WTC11 (cell line): Measurements from ENCODE around the gene TNNC2.

Experiments used
- AFF4 ChIP-seq: sonication (generic); formaldehyde crosslinking; IDR thresholded peaks from 2 replicates; pipeline ENCODE4 v1.8.1; 2023; ENCODE audit warnings: mild to moderate bottlenecking, missing genetic modification reagents, borderline replicate concordance
- CBFB ChIP-seq: sonication (generic); formaldehyde crosslinking; IDR thresholded peaks from 2 replicates; pipeline ENCODE4 v1.8.1; 2022; ENCODE audit warnings: mild to moderate bottlenecking, low read depth, missing genetic modification reagents
- E2F1 ChIP-seq: sonication (generic); formaldehyde crosslinking; IDR thresholded peaks from 2 replicates; pipeline ENCODE4 v1.8.0; 2022; ENCODE audit warnings: mild to moderate bottlenecking, missing genetic modification reagents
- E2F4 ChIP-seq: sonication (generic); formaldehyde crosslinking; IDR thresholded peaks from 2 replicates; pipeline ENCODE4 v1.8.1; 2022; ENCODE audit warnings: low read depth, mild to moderate bottlenecking, moderate library complexity, missing genetic modification reagents, borderline replicate concordance
- GRHL2 ChIP-seq: fragments of 250-450 bp; sonication (Bioruptor Pico); IDR thresholded peaks from 2 replicates; pipeline ENCODE4 v1.8.0; 2022; ENCODE audit warnings: mild to moderate bottlenecking, moderate library complexity; ENCODE audit not compliant: insufficient replicate concordance, severe bottlenecking
- TEAD4 ChIP-seq: sonication (generic); formaldehyde crosslinking; IDR thresholded peaks from 2 replicates; pipeline ENCODE4 v1.8.0; 2022; ENCODE audit warnings: mild to moderate bottlenecking, missing genetic modification reagents
- ZBTB43 ChIP-seq: sonication (generic); formaldehyde crosslinking; IDR thresholded peaks from 2 replicates; pipeline ENCODE4 v1.8.1; 2023; ENCODE audit warnings: mild to moderate bottlenecking, missing genetic modification reagents
- ZNF263 ChIP-seq: sonication (generic); formaldehyde crosslinking; IDR thresholded peaks from 2 replicates; pipeline ENCODE4 v1.8.1; 2022; ENCODE audit warnings: low read depth, mild to moderate bottlenecking, moderate library complexity, missing genetic modification reagents
- ZNF425 ChIP-seq: fragments of 250-450 bp; sonication (Bioruptor Pico); conservative IDR thresholded peaks from 2 replicates; pipeline ENCODE4 v1.9.0; 2021; ENCODE audit warnings: mild to moderate bottlenecking
- TF ChIP-seq, protein P1 (sequence below): fragments of 200-600 bp; IDR thresholded peaks from 2 replicates; pipeline ENCODE4 v1.8.0; 2022; ENCODE audit warnings: antibody characterized with exemption
- TF ChIP-seq, protein P2 (sequence below): sonication (generic); formaldehyde crosslinking; IDR thresholded peaks from 2 replicates; pipeline ENCODE4 v1.8.1; 2023; ENCODE audit warnings: mild to moderate bottlenecking, missing genetic modification reagents, moderate library complexity

GRCh38 chr20:45828589-45828988 is 1.5 kb upstream of the TNNC2 start:
- TF ChIP-seq, protein P1, sequence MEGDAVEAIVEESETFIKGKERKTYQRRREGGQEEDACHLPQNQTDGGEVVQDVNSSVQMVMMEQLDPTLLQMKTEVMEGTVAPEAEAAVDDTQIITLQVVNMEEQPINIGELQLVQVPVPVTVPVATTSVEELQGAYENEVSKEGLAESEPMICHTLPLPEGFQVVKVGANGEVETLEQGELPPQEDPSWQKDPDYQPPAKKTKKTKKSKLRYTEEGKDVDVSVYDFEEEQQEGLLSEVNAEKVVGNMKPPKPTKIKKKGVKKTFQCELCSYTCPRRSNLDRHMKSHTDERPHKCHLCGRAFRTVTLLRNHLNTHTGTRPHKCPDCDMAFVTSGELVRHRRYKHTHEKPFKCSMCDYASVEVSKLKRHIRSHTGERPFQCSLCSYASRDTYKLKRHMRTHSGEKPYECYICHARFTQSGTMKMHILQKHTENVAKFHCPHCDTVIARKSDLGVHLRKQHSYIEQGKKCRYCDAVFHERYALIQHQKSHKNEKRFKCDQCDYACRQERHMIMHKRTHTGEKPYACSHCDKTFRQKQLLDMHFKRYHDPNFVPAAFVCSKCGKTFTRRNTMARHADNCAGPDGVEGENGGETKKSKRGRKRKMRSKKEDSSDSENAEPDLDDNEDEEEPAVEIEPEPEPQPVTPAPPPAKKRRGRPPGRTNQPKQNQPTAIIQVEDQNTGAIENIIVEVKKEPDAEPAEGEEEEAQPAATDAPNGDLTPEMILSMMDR: no peak
- no peak for TF ChIP-seq ZBTB43 (CRISPR knock-in tag)
- TF ChIP-seq AFF4: no peak
- no peak for TF ChIP-seq E2F1 (CRISPR knock-in tag)
- no peak for TF ChIP-seq GRHL2 (CRISPR knock-in tag)
- no peak for TF ChIP-seq ZNF263 (CRISPR knock-in tag)
- no peak for TF ChIP-seq E2F4 (CRISPR knock-in tag)
- no peak for TF ChIP-seq ZNF425 (CRISPR knock-in tag)
- no peak for TF ChIP-seq CBFB (CRISPR knock-in tag)
- no peak for TF ChIP-seq TEAD4
- TF ChIP-seq, protein P2, sequence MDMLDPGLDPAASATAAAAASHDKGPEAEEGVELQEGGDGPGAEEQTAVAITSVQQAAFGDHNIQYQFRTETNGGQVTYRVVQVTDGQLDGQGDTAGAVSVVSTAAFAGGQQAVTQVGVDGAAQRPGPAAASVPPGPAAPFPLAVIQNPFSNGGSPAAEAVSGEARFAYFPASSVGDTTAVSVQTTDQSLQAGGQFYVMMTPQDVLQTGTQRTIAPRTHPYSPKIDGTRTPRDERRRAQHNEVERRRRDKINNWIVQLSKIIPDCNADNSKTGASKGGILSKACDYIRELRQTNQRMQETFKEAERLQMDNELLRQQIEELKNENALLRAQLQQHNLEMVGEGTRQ: no peak
